Central memory CD8-positive, alpha-beta T cell (primary cell): ENCODE results near the gene SGO2.

Source experiments
- ATAC-seq: fragments of 150-1000 bp; cut with Tn5 transposase; replicated peaks from 2 replicates; pipeline ENCODE4 v1.10.0; 2022; ENCODE audit warnings: mild to moderate bottlenecking, moderate FRiP score, moderate number of reproducible peaks; ENCODE audit not compliant: poor library complexity, severe bottlenecking; ENCODE audit errors: extremely low read depth
- DNase-seq, 2 donors: peaks; one replicate each; pipeline ENCODE4 v3.0.0; 2021; ENCODE audit warnings: low spot score in 2 of 2
- H3K27ac Mint-ChIP-seq: one replicate; pipeline ENCODE4 v1.8.0; 2022; ENCODE audit warnings: low read depth, mild to moderate bottlenecking, moderate library complexity, mixed read lengths
- H3K27me3 Mint-ChIP-seq: one replicate; pipeline ENCODE4 v1.8.0; 2022; ENCODE audit warnings: mixed read lengths
- H3K36me3 Mint-ChIP-seq: one replicate; pipeline ENCODE4 v1.8.0; 2022; ENCODE audit warnings: mild to moderate bottlenecking, moderate library complexity, mixed read lengths; ENCODE audit not compliant: insufficient read depth
- H3K4me1 Mint-ChIP-seq: one replicate; pipeline ENCODE4 v1.8.0; 2022; ENCODE audit warnings: mixed read lengths
- H3K4me3 Mint-ChIP-seq: one replicate; pipeline ENCODE4 v1.8.0; 2022; ENCODE audit warnings: mild to moderate bottlenecking, moderate library complexity, mixed read lengths
- H3K9me3 Mint-ChIP-seq: one replicate; pipeline ENCODE4 v1.8.0; 2022; ENCODE audit warnings: mixed read lengths

The SGO2 gene, protein sequence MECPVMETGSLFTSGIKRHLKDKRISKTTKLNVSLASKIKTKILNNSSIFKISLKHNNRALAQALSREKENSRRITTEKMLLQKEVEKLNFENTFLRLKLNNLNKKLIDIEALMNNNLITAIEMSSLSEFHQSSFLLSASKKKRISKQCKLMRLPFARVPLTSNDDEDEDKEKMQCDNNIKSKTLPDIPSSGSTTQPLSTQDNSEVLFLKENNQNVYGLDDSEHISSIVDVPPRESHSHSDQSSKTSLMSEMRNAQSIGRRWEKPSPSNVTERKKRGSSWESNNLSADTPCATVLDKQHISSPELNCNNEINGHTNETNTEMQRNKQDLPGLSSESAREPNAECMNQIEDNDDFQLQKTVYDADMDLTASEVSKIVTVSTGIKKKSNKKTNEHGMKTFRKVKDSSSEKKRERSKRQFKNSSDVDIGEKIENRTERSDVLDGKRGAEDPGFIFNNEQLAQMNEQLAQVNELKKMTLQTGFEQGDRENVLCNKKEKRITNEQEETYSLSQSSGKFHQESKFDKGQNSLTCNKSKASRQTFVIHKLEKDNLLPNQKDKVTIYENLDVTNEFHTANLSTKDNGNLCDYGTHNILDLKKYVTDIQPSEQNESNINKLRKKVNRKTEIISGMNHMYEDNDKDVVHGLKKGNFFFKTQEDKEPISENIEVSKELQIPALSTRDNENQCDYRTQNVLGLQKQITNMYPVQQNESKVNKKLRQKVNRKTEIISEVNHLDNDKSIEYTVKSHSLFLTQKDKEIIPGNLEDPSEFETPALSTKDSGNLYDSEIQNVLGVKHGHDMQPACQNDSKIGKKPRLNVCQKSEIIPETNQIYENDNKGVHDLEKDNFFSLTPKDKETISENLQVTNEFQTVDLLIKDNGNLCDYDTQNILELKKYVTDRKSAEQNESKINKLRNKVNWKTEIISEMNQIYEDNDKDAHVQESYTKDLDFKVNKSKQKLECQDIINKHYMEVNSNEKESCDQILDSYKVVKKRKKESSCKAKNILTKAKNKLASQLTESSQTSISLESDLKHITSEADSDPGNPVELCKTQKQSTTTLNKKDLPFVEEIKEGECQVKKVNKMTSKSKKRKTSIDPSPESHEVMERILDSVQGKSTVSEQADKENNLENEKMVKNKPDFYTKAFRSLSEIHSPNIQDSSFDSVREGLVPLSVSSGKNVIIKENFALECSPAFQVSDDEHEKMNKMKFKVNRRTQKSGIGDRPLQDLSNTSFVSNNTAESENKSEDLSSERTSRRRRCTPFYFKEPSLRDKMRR

GRCh38 chr2:200525882-200526651, at the start of gene SGO2:
SGO2 (plus strand) TSS chr2:200526207; CDS start chr2:200532976, 6,769 bp downstream.
- ATAC-seq (peak; percentile 100), DNase-seq (peak; percentile 91)
- peaks cover 3% of the 10 kb centered on the region for H3K36me3 Mint-ChIP-seq
- peaks cover 14% of the 10 kb centered on the region for H3K4me1 Mint-ChIP-seq
- H3K4me3 Mint-ChIP-seq = peak within 1 kb of the TSS; percentile 87
- no peaks in the 10 kb centered on the region for H3K27me3 Mint-ChIP-seq
- H3K9me3 Mint-ChIP-seq = no peaks in the 10 kb centered on the region
- peak within 1 kb of the TSS; percentile 84 for H3K27ac Mint-ChIP-seq

DNA sequence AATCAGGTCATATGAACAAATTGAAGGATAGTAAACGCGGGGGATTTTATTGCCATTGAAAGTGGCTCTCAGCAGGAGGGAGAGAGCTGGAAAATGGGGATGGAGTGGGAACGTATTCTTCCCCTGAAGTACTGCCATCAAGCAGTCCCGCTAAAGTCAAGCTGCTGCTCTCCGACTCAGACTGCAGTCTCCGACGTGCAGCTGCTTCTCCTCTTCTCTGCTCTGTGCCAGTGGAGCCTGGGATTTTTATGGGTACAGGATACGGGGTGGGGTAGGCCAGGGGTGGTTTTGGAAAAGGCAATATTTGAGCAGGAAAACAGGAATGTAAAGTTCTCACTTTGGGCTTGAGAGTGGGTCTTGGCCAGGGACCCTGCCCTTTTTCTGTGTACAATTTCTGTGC, 49.2 kb upstream of the SGO2 start:
- Mint-ChIP-seq H3K27ac (no peak overlapping the region), H3K27me3 (no peaks in the 10 kb centered on the region), H3K36me3 (peaks cover 12% of the 10 kb centered on the region), H3K4me3 (no peak overlapping the region), H3K9me3 (no peaks in the 10 kb centered on the region), H3K4me1 (no peaks in the 10 kb centered on the region)
- DNase-seq (no peak), ATAC-seq (no peak)

DNA sequence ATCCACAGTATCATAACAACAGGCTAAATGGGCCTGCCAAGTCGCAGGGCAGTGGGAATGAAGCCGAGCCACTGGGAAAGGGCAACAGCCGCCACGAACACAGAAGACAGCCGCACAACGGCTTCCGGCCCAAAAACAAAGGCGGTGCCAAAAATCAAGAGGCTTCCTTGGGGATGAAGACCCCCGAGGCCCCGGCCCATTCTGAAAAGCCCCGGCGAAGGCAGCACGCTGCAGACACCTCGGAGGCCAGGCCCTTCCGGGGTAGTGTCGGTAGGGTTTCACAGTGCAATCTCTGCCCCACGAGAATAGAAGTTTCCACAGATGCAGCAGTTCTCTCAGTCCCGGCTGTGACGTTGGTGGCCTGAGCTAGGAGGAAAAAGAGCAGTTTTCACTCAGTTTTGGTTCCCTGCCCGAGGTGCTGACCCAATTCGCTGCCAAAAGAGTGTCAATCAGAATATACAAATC, 48.3 kb upstream of the SGO2 start:
- DNase-seq = no peak
- Mint-ChIP-seq H3K27ac (no peak overlapping the region), H3K4me3 (no peak overlapping the region), H3K9me3 (no peaks in the 10 kb centered on the region), H3K36me3 (peaks cover 12% of the 10 kb centered on the region), H3K27me3 (no peaks in the 10 kb centered on the region), H3K4me1 (no peaks in the 10 kb centered on the region)
- no peak for ATAC-seq

DNA sequence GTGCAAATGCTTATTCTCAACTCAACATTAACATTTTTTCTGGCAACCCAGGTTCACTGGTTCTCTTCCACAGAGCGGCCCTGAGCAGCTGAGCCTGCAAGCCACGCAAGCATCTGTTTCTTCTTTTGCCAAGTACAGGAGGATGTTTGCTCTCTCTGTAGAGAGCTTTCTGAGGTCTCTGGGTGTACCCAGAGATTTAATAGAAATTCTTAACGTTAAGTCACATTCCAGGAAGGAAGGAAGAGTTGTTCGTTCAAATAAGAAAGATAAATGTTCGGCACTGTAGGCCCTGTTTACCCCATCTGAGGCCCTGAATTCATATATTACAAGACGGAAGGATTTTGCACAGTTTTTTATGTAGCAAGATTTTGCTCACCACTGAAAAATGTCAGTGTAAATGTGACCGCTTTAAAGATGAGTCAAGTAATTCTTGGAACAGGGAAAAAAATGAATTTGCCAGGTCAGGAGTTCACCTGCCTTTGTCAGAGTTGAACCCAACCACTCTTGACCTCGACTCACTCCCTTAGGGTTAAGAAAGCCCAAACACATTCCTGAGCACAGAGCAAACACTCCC, 46.2 kb upstream of the SGO2 start:
- H3K4me1 Mint-ChIP-seq = no peaks in the 10 kb centered on the region
- DNase-seq (no peak), ATAC-seq (no peak)
- H3K9me3 Mint-ChIP-seq = no peaks in the 10 kb centered on the region
- peaks cover 8% of the 10 kb centered on the region for H3K36me3 Mint-ChIP-seq
- H3K27me3 Mint-ChIP-seq = no peaks in the 10 kb centered on the region
- no peak overlapping the region for H3K27ac Mint-ChIP-seq
- H3K4me3 Mint-ChIP-seq = no peak overlapping the region

GRCh38 chr2:200482194-200482593, 43.8 kb upstream of the SGO2 start:
- Mint-ChIP-seq H3K36me3 (peaks cover 4% of the 10 kb centered on the region), H3K27ac (no peak overlapping the region), H3K4me1 (no peaks in the 10 kb centered on the region), H3K4me3 (no peak overlapping the region), H3K9me3 (no peaks in the 10 kb centered on the region), H3K27me3 (no peaks in the 10 kb centered on the region)
- ATAC-seq (no peak), DNase-seq (no peak)

GRCh38 chr2:200483729-200484198, 42.2 kb upstream of the SGO2 start:
- H3K27ac Mint-ChIP-seq = no peak overlapping the region
- no peaks in the 10 kb centered on the region for H3K27me3 Mint-ChIP-seq
- H3K9me3 Mint-ChIP-seq = no peaks in the 10 kb centered on the region
- DNase-seq (no peak), ATAC-seq (no peak)
- no peak overlapping the region for H3K4me3 Mint-ChIP-seq
- peaks cover 4% of the 10 kb centered on the region for H3K36me3 Mint-ChIP-seq
- no peaks in the 10 kb centered on the region for H3K4me1 Mint-ChIP-seq

- no peaks in the 10 kb centered on the region for H3K4me1 Mint-ChIP-seq
- H3K36me3 Mint-ChIP-seq = peaks cover 8% of the 10 kb centered on the region
Observed at GRCh38 chr2:200484934-200485333, 41.1 kb upstream of the SGO2 start.

DNA sequence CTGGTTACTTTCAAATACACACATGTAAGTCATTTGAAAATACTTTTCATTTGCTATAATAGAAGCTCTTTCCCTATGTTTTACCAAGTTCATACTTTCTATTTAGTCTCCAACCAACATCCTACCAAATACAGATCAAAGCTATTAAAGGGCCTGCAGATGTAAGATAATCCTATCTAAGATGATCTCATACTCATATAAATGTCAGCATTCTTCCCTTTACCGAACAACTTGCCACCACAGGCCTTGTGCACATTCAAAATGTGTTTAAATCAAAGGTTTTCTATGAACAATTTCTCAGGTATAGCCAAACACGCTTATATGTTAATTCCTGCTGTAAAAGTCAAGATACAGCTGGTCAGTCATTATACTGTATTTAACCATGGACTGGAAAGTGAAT, 39.5 kb upstream of the SGO2 start:
- Mint-ChIP-seq H3K27ac (no peak overlapping the region), H3K36me3 (peaks cover 16% of the 10 kb centered on the region), H3K4me3 (no peak overlapping the region), H3K27me3 (no peaks in the 10 kb centered on the region), H3K9me3 (no peaks in the 10 kb centered on the region), H3K4me1 (no peaks in the 10 kb centered on the region)
- ATAC-seq (no peak), DNase-seq (no peak)

More at GRCh38 chr2:200484934-200485333, 41.1 kb upstream of the SGO2 start:
- no peak for ATAC-seq
- Mint-ChIP-seq H3K27ac (no peak overlapping the region), H3K9me3 (no peaks in the 10 kb centered on the region), H3K4me3 (no peak overlapping the region), H3K27me3 (no peaks in the 10 kb centered on the region)
- DNase-seq = no peak

DNA sequence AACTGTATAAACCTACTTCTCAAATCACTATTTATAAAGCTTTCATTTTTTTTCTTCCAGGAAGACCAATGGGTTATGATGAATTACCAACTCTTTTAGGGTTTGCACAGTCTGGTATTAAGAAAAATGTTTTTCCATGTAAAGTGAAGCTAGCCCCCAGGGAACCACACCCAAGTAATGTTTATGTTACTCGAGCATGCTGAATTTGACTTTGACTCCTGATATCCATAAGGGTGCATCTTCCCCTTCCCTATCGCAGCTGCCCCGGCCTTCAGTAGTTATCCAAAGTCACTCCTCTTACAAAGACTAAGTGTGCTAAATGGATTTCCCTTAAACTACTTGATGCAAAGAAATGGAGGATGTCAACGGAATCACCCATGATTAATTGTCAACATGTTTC, 37.8 kb upstream of the SGO2 start:
- Mint-ChIP-seq H3K27ac (no peak overlapping the region), H3K36me3 (peaks cover 22% of the 10 kb centered on the region), H3K27me3 (no peaks in the 10 kb centered on the region), H3K4me1 (no peaks in the 10 kb centered on the region), H3K4me3 (no peak overlapping the region), H3K9me3 (no peaks in the 10 kb centered on the region)
- no peak for ATAC-seq
- no peak for DNase-seq

DNA sequence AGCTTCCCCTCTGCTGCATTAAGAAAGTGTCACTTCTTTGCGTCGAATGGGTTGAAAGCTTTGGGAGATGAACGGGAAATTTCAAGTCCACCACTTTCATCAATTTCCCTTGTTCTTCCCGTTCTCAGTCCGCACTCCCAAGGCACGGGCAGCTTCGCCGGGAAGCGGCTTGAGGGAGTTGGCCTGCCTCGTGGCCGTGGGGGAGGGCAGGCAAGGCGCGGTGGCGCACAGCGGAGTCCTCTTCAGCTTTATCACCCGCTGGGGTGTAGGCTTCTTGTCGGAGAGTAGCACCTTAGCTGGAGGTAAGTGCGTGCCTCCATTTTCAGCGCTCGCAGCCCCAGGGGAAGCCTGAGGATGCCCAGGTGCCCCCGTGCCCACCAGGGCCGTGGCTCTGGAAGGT, 36.0 kb upstream of the SGO2 start:
- peaks cover 25% of the 10 kb centered on the region for H3K36me3 Mint-ChIP-seq
- no peak overlapping the region for H3K4me3 Mint-ChIP-seq
- no peaks in the 10 kb centered on the region for H3K9me3 Mint-ChIP-seq
- ATAC-seq (no peak), DNase-seq (no peak)
- no peaks in the 10 kb centered on the region for H3K4me1 Mint-ChIP-seq
- H3K27me3 Mint-ChIP-seq = no peaks in the 10 kb centered on the region
- H3K27ac Mint-ChIP-seq = no peak overlapping the region

DNA sequence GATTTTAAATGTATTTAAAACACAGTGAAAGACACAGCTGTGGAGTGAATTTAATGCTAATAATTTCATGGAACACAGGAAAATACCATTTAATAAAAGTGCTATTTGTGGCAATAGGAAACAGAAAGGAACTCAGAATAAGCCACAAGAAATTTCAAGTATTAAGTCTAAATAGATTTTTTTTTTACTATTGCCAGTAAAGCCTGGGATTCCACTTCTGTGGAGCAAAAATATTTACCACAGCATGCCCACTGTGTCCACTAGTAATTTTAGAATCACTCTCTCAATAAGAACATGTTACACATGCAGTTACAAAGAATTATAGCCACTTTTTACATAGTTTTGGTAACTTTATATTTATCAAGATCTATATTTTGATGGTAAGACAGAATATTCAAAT, 33.4 kb upstream of the SGO2 start:
- ATAC-seq = no peak
- H3K4me3 Mint-ChIP-seq = no peak overlapping the region
- H3K27me3 Mint-ChIP-seq = no peaks in the 10 kb centered on the region
- H3K36me3 Mint-ChIP-seq = peaks cover 40% of the 10 kb centered on the region
- no peak for DNase-seq
- H3K9me3 Mint-ChIP-seq = no peaks in the 10 kb centered on the region
- no peaks in the 10 kb centered on the region for H3K4me1 Mint-ChIP-seq
- H3K27ac Mint-ChIP-seq = no peak overlapping the region
